Renal cortex interstitium (tissue), 11 donors: ENCODE results near the gene ARHGEF4. TPM values are rescaled to one million over a fixed set of nuclear protein-coding genes. Genes with fewer than 3 reads are reported as not detected.

Experiments
- DNase-seq, 11 donors: peaks; one replicate each; pipeline ENCODE4 v3.0.0-alpha.2; 2013; ENCODE audit warnings: low read depth in 9 of 11, low spot score in 4 of 11; ENCODE audit errors: extremely low read depth in 1 of 11
- polyA plus RNA-seq, 3 donors: library from polyadenylated mRNA; unstranded; fragments of 120-200 nt; gene quantifications; one replicate each; pipeline ENCODE4 v1.2.1, GENCODE V29; 2013; ENCODE audit not compliant: insufficient read length in 3 of 3

ARHGEF4 gene
- polyA plus RNA-seq, 3 donors = 5.3 to 8.4 (median 8.3) TPM

DNA sequence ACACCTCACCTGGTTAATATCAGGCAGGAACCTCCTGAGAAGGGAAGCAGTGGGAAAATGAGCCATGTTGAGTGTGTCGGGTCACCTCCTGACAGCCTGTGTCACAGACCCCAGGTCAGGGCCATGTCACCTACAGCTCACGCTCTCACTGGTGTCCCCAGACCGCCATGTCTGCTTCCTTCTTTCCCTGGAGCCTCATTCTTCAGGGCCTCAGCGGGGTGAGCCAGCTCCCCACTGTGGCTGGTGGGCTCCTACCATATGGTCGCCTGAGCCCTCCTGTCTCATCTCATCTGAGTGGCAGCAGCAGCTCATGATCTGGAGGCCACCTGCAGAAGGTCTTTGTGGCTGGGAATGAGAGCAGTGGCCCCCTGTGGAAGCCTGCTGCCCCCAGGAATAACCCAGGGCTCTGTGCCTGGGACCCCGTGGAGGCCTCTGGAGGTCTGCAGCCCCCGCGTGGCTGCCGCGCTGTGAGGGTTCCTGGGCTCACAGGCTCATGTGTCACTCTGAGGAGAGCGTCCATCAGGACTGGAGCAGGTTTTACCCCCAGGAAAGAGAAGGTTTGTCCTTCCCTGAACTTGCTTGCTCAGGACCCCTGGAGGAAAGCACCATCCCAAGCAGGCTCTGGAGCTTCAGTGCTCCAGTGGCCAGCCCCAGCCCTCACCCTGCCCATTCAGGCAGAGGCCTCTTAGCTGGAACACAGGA, 200.1 kb downstream of the ARHGEF4 start:
- DNase-seq = no peak

DNA sequence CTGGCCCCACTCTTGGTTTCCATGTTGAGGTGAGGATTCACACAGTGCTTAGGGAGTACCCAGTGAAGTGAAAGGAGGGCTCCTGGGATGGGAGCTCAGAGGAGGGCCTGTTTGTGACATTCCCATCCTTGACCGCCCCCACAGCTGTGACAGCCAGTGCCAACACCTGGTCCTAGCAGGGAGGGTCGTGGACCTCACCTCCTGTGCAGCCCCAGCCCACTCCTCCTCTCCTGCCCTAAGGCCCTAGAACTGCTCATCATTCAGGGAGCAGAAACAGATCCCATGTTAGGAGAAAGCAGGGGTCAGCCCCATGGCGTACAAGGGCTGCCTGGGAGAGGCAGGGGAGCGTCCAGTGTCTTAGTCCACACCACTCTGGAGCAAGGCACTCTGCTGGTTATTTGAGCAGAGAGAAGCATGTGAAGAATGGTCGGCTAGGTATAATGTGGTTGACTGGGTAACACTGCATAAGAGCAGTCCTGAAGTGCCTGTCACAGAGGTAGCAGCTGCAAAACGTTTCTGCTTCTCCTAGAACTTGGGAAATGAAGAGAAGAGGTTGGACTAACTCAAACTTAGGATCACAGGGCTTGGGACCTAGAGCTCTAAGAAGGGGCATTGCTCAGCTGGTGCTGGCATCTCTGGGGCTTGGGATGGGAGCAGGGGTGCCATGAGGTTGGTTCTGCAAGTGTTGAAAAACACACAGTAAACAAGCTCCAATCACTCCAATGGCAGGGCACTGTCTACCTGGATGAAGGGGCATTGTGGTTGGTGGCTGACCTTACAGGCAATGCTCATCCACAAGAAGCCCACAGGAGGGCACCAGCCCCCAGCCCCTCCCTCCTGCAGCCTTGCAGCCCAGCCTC, 200.9 kb downstream of the ARHGEF4 start:
- no peak for DNase-seq

DNA sequence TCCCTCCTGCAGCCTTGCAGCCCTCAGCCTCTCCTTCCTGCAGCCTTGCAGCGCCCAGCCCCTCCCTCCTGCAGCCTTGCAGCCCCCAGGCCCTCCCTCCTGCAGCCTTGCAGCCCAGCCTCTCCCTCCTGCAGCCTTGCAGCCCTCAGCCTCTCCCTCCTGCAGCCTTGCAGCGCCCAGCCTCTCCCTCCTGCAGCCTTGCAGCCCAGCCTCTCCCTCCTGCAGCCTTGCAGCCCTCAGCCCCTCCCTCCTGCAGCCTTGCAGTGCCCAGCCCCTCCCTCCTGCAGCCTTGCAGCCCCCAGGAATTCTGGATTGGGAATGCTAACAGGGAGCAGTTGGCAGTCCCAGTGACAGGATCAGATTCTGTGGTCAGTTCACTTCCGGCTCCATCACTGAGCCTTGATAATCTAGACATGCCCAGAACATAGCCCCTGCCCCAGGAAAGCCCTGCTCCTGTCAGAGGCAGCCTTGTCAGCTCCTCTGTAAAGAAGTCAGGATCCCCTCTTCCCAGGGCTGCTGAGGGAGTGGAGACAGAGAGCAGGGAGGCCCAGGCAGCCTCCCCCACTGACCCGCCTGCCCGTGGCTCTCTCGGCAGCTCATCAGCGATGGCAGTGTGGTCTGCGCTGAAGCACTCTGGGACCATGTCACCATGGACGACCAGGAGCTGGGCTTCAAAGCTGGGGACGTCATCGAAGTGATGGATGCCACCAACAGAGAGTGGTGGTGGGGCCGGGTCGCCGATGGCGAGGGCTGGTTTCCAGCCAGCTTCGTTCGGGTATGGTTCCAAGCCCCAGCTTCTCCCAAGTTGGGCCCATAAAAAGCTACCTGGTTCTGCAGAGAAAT, 201.8 kb downstream of the ARHGEF4 start:
- no peak for DNase-seq

DNA sequence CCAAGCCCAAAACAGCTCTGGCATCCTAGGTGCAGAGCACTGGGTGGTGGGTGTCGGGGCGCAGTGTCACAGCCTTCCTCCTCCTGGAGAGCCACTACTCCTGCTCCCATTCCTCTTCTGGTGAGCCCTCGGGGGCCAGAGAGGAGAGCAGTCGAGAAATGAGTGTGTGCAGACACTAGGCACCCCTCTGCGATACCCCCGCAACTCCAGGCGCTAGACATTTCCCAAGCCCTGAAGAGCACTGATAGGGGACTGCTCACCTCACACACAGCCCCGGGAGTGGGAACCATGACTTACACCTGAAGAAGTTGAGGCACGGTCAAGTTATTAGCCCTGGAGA, 202.4 kb downstream of the ARHGEF4 start:
- no peak for DNase-seq

DNA sequence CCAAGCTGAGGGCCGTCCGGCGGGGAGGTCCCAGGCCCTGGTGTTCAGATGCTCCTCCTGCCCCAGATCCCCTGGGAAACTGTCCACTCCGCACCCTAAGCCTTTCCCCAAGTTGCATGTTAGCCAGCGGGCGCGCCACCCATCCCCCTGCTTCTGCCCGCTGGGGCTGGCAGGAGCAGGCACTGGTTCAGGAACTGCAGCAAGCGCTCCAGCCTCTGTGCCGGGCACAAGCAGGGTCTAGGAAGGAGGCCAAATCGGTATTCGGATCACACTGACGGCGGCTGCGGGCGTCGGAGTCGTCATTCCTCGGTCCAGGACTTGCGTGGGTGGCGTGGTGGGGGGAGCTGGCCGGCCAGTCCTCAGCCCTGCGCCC, 202.8 kb downstream of the ARHGEF4 start:
- DNase-seq = no peak

DNA sequence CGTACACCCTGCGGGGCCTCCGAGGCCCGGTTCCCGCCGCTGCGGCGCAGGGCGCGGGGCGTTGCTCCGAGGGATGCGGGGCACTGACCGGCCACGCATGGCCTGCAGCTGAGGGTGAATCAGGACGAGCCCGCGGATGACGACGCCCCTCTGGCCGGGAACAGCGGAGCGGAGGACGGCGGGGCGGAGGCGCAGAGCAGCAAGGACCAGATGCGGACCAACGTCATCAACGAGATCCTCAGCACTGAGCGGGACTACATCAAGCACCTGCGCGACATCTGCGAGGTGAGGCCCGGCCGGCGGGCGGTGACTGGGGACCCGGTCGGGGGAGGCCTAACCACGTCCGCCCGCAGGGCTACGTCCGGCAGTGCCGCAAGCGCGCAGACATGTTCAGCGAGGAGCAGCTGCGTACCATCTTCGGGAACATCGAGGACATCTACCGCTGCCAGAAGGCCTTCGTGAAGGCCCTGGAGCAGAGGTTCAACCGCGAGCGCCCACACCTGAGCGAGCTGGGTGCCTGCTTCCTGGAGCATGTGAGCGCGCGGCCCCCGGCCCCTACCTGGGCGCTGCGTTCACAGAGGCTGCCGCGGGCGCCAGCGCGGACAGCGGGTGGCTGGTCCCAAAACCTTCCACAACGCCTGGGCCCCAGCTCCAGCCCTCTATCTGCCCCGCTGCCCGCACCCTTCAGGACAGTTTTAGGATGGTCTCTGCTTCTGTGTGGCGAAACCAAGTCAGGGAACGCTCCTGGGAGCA, 203.4 kb downstream of the ARHGEF4 start:
- no peak for DNase-seq

DNA sequence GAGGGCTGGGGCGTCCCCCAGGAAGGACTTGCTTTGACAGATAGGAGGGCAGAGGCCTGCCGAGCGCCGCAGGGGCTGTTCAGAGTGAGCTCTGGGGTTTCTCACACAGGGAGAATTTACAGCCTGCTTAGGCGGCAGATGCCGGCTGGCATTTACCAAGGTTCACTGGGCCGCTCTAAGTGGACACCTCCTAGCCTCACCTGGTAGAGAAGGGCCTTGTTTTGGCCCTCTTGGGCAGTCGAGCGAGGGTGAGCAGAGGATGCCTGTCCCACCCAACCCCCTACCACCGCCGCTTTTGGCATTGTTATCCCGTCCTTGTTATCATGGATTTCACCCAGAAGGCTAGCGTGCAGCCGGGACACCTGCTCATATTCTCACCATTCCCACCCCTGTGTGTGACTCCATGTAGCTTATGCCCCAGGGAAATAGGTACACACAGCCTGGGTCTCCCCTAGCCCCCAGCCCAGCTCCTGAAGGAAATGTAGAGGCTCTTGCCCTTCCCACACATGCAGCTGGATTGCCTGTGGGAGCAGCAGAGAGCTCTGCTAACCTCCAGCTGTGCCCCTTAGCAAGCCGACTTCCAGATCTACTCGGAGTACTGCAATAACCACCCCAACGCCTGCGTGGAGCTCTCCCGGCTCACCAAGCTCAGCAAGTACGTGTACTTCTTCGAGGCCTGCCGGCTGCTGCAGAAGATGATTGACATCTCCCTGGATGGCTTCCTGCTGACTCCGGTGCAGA, 204.1 kb downstream of the ARHGEF4 start:
- DNase-seq = no peak

DNA sequence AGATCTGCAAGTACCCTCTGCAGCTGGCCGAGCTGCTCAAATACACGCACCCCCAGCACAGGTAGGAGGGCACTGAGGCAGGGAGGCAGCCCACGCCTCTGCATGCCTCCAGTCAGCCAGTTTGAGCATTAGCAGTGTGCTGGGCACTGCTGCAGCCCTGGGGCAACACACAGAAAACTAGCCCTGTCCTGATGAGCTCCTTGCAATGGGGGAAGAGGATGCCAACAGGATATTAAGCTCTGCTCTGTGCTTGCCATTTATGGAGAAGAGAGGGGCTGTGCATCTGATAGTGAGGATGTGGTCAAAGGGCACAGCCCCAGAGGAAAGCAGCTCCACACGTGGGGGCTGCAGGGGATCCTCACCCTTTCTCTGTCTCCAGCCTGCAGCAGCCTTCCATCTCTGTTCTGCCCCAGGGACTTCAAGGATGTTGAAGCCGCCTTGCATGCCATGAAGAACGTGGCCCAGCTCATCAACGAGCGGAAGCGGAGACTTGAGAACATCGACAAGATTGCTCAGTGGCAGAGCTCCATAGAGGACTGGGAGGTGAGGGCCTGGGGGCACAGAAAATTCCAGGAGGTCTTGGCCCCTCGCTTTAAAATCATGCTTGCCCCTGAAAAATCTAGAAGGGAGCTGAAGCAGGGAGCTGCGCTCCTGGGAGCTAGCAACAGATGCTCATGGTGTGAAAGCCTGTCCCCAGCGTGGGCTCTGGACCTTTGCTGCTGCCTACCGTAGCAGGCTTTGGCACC, 204.9 kb downstream of the ARHGEF4 start:
- DNase-seq = no peak

DNA sequence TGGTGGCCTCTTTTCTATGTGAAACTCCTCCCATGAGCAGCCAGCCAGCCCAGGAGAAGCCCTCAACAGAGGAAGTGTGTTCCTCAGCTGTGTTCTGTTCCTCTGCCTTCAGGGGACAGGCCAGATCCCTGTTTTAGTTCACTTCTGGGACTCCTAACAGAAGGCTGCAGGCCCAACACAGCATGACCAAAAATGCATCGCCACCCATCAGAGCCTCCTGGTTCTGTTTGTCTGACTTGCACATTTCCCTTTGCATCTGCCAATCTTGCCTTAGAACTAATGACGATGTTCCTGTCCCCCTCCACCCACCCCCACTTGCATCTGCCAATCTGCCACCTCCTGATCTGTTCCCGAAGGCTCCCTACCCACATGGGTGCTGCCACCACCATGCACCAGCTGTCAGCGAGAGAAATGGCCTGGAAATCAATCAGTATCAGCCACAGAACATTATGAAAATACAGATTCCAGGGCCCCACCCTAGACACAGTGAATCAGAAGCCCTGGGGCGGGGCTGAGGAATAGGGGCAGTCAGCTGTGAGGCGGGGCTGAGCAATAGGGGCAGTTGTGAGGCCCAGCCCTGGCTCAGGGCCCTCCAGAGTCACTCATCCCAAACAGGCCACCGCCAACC, 205.5 kb downstream of the ARHGEF4 start:
- DNase-seq = no peak

DNA sequence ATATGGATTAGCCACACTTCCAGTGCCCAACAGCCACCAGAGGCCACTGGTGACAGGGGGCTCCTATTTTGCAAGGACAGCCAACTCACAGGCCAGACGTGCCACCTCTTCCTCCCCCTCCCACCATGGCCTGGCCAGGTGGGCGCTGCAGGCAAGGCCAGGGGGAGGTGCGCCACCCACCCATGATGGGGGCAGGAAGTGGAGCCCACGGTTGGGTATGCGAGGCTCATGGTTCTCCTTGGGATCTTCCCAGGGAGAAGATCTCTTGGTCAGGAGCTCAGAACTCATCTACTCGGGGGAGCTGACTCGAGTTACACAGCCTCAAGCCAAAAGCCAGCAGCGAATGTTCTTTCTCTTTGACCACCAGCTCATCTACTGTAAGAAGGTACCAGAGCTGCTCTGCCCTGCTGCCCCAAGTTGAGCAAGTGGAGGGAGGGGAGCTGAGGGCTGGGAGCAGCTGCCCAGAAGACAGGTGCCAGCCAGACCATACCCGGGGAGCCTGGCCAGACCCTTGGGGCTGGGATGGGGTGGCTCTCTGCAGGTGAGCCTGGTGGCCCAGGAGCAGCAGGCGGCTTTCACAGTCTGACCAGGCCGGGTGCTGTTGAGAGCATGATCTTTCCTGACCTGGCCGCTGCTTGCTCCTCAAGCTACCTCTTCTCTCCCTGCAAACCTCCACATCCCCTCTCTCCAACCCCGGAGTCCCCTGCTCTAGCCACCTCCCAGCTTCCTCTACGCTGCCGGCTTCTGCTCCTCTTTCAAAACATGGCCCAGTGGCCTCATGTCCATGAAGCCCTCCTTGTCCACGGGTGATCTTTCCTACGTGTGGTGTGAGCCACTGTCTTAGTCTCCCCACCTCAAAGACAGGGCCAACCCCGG, 206.7 kb downstream of the ARHGEF4 start:
- DNase-seq = no peak

DNA sequence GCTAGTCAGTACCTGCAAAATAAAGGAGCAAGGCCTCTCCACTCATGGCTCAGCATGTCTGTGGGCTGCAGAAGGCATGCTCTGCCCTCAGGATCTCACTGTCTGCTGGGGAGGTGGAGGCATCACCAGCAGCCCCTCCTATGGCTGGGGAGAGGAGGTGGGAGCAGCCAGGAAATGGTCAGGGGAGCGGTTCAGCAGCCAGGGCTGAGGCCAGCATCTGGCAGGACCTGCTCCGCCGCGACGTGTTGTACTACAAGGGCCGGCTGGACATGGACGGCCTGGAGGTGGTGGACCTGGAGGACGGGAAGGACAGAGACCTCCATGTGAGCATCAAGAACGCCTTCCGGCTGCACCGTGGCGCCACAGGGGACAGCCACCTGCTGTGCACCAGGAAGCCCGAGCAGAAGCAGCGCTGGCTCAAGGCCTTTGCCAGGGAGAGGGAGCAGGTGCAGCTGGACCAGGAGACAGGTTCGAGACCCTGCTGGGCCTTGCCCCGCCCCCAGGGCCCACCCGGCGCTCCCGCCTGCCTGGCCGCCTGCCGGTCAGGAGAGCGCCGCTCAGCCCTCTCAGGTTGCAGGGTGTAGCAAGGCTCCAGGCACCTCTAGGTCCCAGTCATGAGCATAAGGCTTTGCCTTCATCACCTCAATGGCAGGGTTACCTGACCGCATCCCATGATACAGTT, 207.5 kb downstream of the ARHGEF4 start:
- DNase-seq = no peak

DNA sequence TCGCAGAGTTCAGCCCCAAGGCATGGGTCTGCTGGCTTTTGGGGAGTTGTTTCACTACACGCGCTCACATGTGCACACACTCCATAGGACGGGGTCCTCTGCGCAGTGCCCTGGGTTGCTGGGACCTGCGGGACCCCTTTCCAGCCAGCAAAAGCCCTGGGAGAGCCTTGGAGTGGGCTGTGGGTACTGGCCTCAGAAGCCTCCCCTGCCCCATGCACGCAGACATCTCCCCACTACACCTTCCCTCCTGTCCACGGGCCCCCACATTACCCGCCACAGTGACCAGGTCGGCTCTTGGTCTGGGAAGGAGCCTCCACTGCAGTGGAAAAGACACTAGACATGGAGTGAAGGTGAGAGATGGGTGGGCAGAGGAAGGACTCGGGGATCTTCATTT, 208.0 kb downstream of the ARHGEF4 start:
- DNase-seq = no peak

DNA sequence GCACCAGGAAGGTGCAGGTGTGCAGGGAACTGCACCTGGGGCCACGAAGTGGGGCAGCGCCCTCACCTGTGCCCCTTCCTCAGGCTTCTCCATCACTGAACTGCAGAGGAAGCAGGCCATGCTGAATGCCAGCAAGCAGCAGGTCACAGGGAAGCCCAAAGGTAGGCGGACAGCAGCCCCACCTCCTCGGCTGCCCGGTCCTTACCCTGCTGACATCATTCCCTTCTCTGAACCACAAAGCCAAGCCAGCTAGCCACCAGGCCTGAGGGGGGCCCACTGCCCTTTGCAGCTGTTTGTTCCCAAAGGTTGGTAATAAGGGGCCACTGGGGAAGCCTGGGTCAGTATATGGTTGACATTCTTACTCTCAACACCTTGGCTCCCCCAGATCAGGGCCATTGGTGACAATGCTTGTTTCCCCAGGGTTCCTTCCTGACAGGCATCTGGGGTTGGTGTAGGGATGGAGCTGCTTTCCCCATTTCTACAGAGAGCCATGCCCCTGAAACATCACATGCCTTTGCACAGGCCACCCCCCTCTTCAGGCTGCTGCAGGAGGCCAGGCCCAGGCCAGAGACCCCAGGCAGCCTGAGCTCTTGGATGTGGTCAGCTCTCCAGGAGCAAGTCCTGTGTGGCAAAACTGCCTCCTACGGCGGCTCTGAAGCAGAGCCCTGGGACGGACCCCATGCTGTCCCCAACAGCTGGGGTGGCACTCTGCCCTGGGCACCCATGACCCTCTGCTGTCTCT, 208.7 kb downstream of the ARHGEF4 start:
- DNase-seq = no peak

DNA sequence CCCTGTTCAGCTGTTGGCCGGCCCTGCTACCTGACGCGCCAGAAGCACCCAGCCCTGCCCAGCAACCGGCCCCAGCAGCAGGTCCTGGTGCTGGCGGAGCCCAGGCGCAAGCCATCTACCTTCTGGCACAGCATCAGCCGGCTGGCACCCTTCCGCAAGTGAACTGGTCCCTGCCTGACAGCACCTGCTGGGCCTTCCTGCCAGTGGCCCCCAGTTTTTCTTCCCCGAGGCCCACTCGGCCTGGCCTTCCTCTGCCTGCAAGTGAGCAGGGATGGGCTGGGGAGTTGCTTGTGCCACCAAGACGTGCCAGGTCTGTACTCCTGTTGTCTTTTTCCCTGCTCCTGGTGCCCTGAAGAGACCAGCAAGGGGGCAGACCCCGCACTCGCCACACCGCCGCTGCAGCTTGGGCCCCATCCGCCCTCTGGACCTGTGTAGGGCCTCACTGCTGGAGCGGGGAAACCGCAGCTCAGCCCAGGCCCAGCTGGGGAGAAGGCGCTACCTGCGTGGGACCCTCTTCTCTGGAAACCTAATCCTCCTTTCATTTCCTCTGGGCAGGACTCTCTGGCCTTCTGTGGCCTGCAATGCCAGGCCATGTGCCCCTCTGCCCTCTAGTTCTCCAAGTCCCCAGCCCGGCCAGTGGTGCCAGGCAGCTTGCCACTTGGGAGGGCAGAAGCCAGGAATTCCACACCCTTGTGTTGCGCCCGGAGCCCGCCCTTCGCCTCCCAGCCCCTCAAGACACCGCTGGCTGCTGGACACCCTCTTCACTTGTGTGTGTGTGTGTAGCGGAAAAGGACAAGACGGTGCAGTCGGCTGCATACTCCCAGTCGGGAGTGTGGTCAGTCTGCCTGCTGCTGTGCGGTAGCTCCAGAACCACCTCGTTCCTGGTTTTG, 209.6 kb downstream of the ARHGEF4 start:
- DNase-seq = no peak
